ENCODE data around the gene UCN2.
"Not testable (repeated sequence)": the region's sequence is repeated elsewhere in the genome, so short reads cannot be mapped to it uniquely, and the experiment has no call there.

The UCN2 gene

GRCh38 chr3:48536116-48536515 is 27.5 kb downstream of the UCN2 start:
- DNase-seq (ENCODE audit: low read depth), result no peak

GRCh38 chr3:48535578-48535977 is 28.0 kb downstream of the UCN2 start:
- DNase-seq (ENCODE audit: low read depth), result no peak

GRCh38 chr3:48532977-48533337 is 30.6 kb downstream of the UCN2 start:
- no peak for DNase-seq (ENCODE audit: low read depth)

GRCh38 chr3:48532271-48532976 is 31.2 kb downstream of the UCN2 start:
- no peak for DNase-seq (ENCODE audit: low read depth)

GRCh38 chr3:48530701-48531100 is 32.9 kb downstream of the UCN2 start:
- DNase-seq (ENCODE audit: low read depth), result not testable (repeated sequence)

GRCh38 chr3:48528754-48529153 is 34.8 kb downstream of the UCN2 start:
- no peak for DNase-seq (ENCODE audit: low read depth)

- no peak for DNase-seq (ENCODE audit: low read depth)
Measured at GRCh38 chr3:48528048-48528447, 35.5 kb downstream of the UCN2 start.

GRCh38 chr3:48524970-48525369 is 38.6 kb downstream of the UCN2 start:
- DNase-seq (ENCODE audit: low read depth), result no peak

GRCh38 chr3:48521635-48522034 is 41.9 kb downstream of the UCN2 start:
- no peak for DNase-seq (ENCODE audit: low read depth)

- no peak for DNase-seq (ENCODE audit: low read depth)
Measured at GRCh38 chr3:48519277-48519643, 44.3 kb downstream of the UCN2 start.

- no peak for DNase-seq (ENCODE audit: low read depth)
Measured at GRCh38 chr3:48518638-48519276, 44.8 kb downstream of the UCN2 start.

GRCh38 chr3:48518069-48518468 is 45.5 kb downstream of the UCN2 start:
- no peak for DNase-seq (ENCODE audit: low read depth)

- DNase-seq (ENCODE audit: low read depth), result no peak
Measured at GRCh38 chr3:48516571-48516970, 47.0 kb downstream of the UCN2 start.

- DNase-seq (ENCODE audit: low read depth), result no peak
Measured at GRCh38 chr3:48514431-48515227, 49.0 kb downstream of the UCN2 start.

Data from stimulated activated CD8-positive, alpha-beta memory T cell treated with anti-CD3 and anti-CD28 coated beads, Interleukin-15, amount 100 ng/mL, for 1 hour (primary cell).